ENCODE data around the gene IGSF23. TPM values are rescaled to one million over a fixed set of nuclear protein-coding genes. Genes with fewer than 3 reads are reported as not detected.
"Not testable (repeated sequence)": the region's sequence is repeated elsewhere in the genome, so short reads cannot be mapped to it uniquely, and the experiment has no call there.

The IGSF23 gene
- total RNA-seq, 2 experiments from 2014 or later = not detected

- H3K9me3 Mint-ChIP-seq (ENCODE audit: insufficient read depth) = peaks cover 8% of the 10 kb centered on the region
- no peaks in the 10 kb centered on the region for H3K27me3 Mint-ChIP-seq (ENCODE audit: low read depth)
- no peak for ATAC-seq
- H3K27ac Mint-ChIP-seq = no peak overlapping the region
- peaks cover 13% of the 10 kb centered on the region for H3K4me1 Mint-ChIP-seq (ENCODE audit: low read depth)
- ChIA-PET POLR2A (no interaction called here), CTCF (interaction anchor here (1.1 to 1.7 kb wide), 2 partner anchors 32 to 33 kb away, joined by 3 to 5 read pairs; no protein-coding TSS in a partner anchor)
- H3K4me3 Mint-ChIP-seq = no peak overlapping the region
- no peaks in the 10 kb centered on the region for H3K36me3 Mint-ChIP-seq (ENCODE audit: low read depth)
- no peak for DNase-seq
Observed at GRCh38 chr19:44603201-44603945, 10.0 kb upstream of the IGSF23 start.

GRCh38 chr19:44604241-44604640, 9.1 kb upstream of the IGSF23 start:
- Mint-ChIP-seq H3K27me3 (ENCODE audit: low read depth) (no peaks in the 10 kb centered on the region), H3K9me3 (ENCODE audit: insufficient read depth) (peaks cover 8% of the 10 kb centered on the region), H3K4me1 (ENCODE audit: low read depth) (peaks cover 13% of the 10 kb centered on the region), H3K36me3 (ENCODE audit: low read depth) (no peaks in the 10 kb centered on the region), H3K4me3 (no peak overlapping the region), H3K27ac (no peak overlapping the region)
- ChIA-PET POLR2A (no interaction called here), CTCF (interaction anchor here (0.6 to 1.1 kb wide), 3 partner anchors 15 to 176 kb away, joined by 3 read pairs; no protein-coding TSS in a partner anchor)
- DNase-seq = no peak
- ATAC-seq = no peak

- ChIA-PET POLR2A (no interaction called here), CTCF (no interaction called here)
- no peak overlapping the region for H3K4me3 Mint-ChIP-seq
- H3K27me3 Mint-ChIP-seq (ENCODE audit: low read depth) = no peaks in the 10 kb centered on the region
- peaks cover 8% of the 10 kb centered on the region for H3K9me3 Mint-ChIP-seq (ENCODE audit: insufficient read depth)
- no peaks in the 10 kb centered on the region for H3K36me3 Mint-ChIP-seq (ENCODE audit: low read depth)
- no peak overlapping the region for H3K27ac Mint-ChIP-seq
- no peak for DNase-seq
- ATAC-seq = no peak
- H3K4me1 Mint-ChIP-seq (ENCODE audit: low read depth) = peaks cover 13% of the 10 kb centered on the region
Observed at GRCh38 chr19:44605547-44605946, 7.8 kb upstream of the IGSF23 start.

- Mint-ChIP-seq H3K36me3 (ENCODE audit: low read depth) (no peaks in the 10 kb centered on the region), H3K9me3 (ENCODE audit: insufficient read depth) (peaks cover 8% of the 10 kb centered on the region), H3K4me1 (ENCODE audit: low read depth) (peaks cover 13% of the 10 kb centered on the region), H3K4me3 (no peak overlapping the region), H3K27me3 (ENCODE audit: low read depth) (no peaks in the 10 kb centered on the region), H3K27ac (peak overlapping the region; percentile 1)
- POLR2A ChIA-PET = no interaction called here
- ATAC-seq = no peak
- CTCF ChIA-PET = interaction anchor here (0.8 kb wide), 1 partner anchor 15 kb away, joined by 3 read pairs; no protein-coding TSS in a partner anchor
- DNase-seq = peak; percentile 22
Observed at GRCh38 chr19:44607049-44607448, 6.3 kb upstream of the IGSF23 start.

- H3K36me3 Mint-ChIP-seq (ENCODE audit: low read depth) = no peaks in the 10 kb centered on the region
Observed at GRCh38 chr19:44607917-44608316, 5.4 kb upstream of the IGSF23 start.

GRCh38 chr19:44608391-44608821, 5.0 kb upstream of the IGSF23 start:
- CTCF ChIA-PET = no interaction called here
- peaks cover 8% of the 10 kb centered on the region for H3K9me3 Mint-ChIP-seq (ENCODE audit: insufficient read depth)
- DNase-seq (no peak), ATAC-seq (no peak)
- no peaks in the 10 kb centered on the region for H3K36me3 Mint-ChIP-seq (ENCODE audit: low read depth)
- no peaks in the 10 kb centered on the region for H3K27me3 Mint-ChIP-seq (ENCODE audit: low read depth)
- no peak overlapping the region for H3K4me3 Mint-ChIP-seq
- H3K27ac Mint-ChIP-seq = no peak overlapping the region
- POLR2A ChIA-PET = no interaction called here
- H3K4me1 Mint-ChIP-seq (ENCODE audit: low read depth) = peaks cover 13% of the 10 kb centered on the region

More at GRCh38 chr19:44607917-44608316, 5.4 kb upstream of the IGSF23 start:
- peaks cover 8% of the 10 kb centered on the region for H3K9me3 Mint-ChIP-seq (ENCODE audit: insufficient read depth)
- DNase-seq = no peak
- H3K4me1 Mint-ChIP-seq (ENCODE audit: low read depth) = peaks cover 13% of the 10 kb centered on the region
- CTCF ChIA-PET = no interaction called here
- no peak overlapping the region for H3K27ac Mint-ChIP-seq
- no peak for ATAC-seq
- POLR2A ChIA-PET = no interaction called here
- no peak overlapping the region for H3K4me3 Mint-ChIP-seq
- no peaks in the 10 kb centered on the region for H3K27me3 Mint-ChIP-seq (ENCODE audit: low read depth)

GRCh38 chr19:44609219-44609618, 4.1 kb upstream of the IGSF23 start:
- Mint-ChIP-seq H3K4me1 (ENCODE audit: low read depth) (peaks cover 13% of the 10 kb centered on the region), H3K4me3 (no peak overlapping the region), H3K9me3 (ENCODE audit: insufficient read depth) (peaks cover 8% of the 10 kb centered on the region), H3K27ac (no peak overlapping the region), H3K36me3 (ENCODE audit: low read depth) (no peaks in the 10 kb centered on the region), H3K27me3 (ENCODE audit: low read depth) (no peaks in the 10 kb centered on the region)
- POLR2A ChIA-PET = no interaction called here
- CTCF ChIA-PET = no interaction called here
- DNase-seq = no peak
- no peak for ATAC-seq

GRCh38 chr19:44610497-44610896, 2.9 kb upstream of the IGSF23 start:
- POLR2A ChIA-PET = not testable (repeated sequence)

GRCh38 chr19:44611812-44612295, 1.5 kb upstream of the IGSF23 start:
- H3K36me3 Mint-ChIP-seq (ENCODE audit: low read depth) = no peaks in the 10 kb centered on the region
- H3K4me3 Mint-ChIP-seq = no peak overlapping the region
- no peaks in the 10 kb centered on the region for H3K27me3 Mint-ChIP-seq (ENCODE audit: low read depth)
- H3K9me3 Mint-ChIP-seq (ENCODE audit: insufficient read depth) = peaks cover 7% of the 10 kb centered on the region
- no peak for DNase-seq
- ChIA-PET CTCF (interaction anchor here (1.2 kb wide), 1 partner anchor 35 kb away, joined by 4 read pairs; no protein-coding TSS in a partner anchor), POLR2A (no interaction called here)
- no peak for ATAC-seq
- H3K4me1 Mint-ChIP-seq (ENCODE audit: low read depth) = peaks cover 12% of the 10 kb centered on the region
- no peak overlapping the region for H3K27ac Mint-ChIP-seq

More at GRCh38 chr19:44610497-44610896, 2.9 kb upstream of the IGSF23 start:
- H3K4me1 Mint-ChIP-seq (ENCODE audit: low read depth) = peaks cover 13% of the 10 kb centered on the region
- ATAC-seq; CTCF ChIA-PET; DNase-seq; H3K4me3 Mint-ChIP-seq; H3K9me3 Mint-ChIP-seq (ENCODE audit: insufficient read depth); H3K36me3 Mint-ChIP-seq (ENCODE audit: low read depth); H3K27ac Mint-ChIP-seq; H3K27me3 Mint-ChIP-seq (ENCODE audit: low read depth): not testable (repeated sequence)

- Mint-ChIP-seq H3K27me3 (ENCODE audit: low read depth) (no peaks in the 10 kb centered on the region), H3K4me3 (no peak overlapping the region), H3K9me3 (ENCODE audit: insufficient read depth) (no peaks in the 10 kb centered on the region), H3K36me3 (ENCODE audit: low read depth) (no peaks in the 10 kb centered on the region), H3K27ac (no peak overlapping the region), H3K4me1 (ENCODE audit: low read depth) (no peaks in the 10 kb centered on the region)
- DNase-seq (no peak), ATAC-seq (no peak)
- ChIA-PET POLR2A (no interaction called here), CTCF (interaction anchor here (1.8 kb wide), 1 partner anchor 44 kb away, joined by 3 read pairs; no protein-coding TSS in a partner anchor)
Observed at GRCh38 chr19:44614313-44614712, 950 bp downstream of the IGSF23 start.

GRCh38 chr19:44615863-44616247, 2.5 kb downstream of the IGSF23 start:
- CTCF ChIA-PET = interaction anchor here (1.3 kb wide), 1 partner anchor 108 kb away, joined by 3 read pairs; no protein-coding TSS in a partner anchor
- POLR2A ChIA-PET = no interaction called here

GRCh38 chr19:44617110-44617880, 3.9 kb downstream of the IGSF23 start:
- no peak for ATAC-seq
- CTCF ChIA-PET = interaction anchor here (1.8 kb wide), 1 partner anchor 34 kb away, joined by 4 read pairs; no protein-coding TSS in a partner anchor
- POLR2A ChIA-PET = no interaction called here

More at GRCh38 chr19:44615863-44616247, 2.5 kb downstream of the IGSF23 start:
- no peak for ATAC-seq
- Mint-ChIP-seq H3K27ac (no peak overlapping the region), H3K36me3 (ENCODE audit: low read depth) (no peaks in the 10 kb centered on the region), H3K27me3 (ENCODE audit: low read depth) (no peaks in the 10 kb centered on the region), H3K4me1 (ENCODE audit: low read depth) (no peaks in the 10 kb centered on the region), H3K9me3 (ENCODE audit: insufficient read depth) (no peaks in the 10 kb centered on the region), H3K4me3 (no peak overlapping the region)
- no peak for DNase-seq

More at GRCh38 chr19:44617110-44617880, 3.9 kb downstream of the IGSF23 start:
- Mint-ChIP-seq H3K4me3 (no peak overlapping the region), H3K36me3 (ENCODE audit: low read depth) (no peaks in the 10 kb centered on the region), H3K27me3 (ENCODE audit: low read depth) (no peaks in the 10 kb centered on the region), H3K4me1 (ENCODE audit: low read depth) (no peaks in the 10 kb centered on the region), H3K27ac (no peak overlapping the region), H3K9me3 (ENCODE audit: insufficient read depth) (no peaks in the 10 kb centered on the region)
- DNase-seq = no peak
